Mesenchymal stem cell (in vitro differentiated cells and primary cell): ENCODE data around the gene TRIM73. TPM values are rescaled to one million over a fixed set of nuclear protein-coding genes. Genes with fewer than 3 reads are reported as not detected.
A peak's percentile ranks its signal among the peaks of the same experiment; 100 is the strongest.
"Not testable (repeated sequence)": the region's sequence is repeated elsewhere in the genome, so short reads cannot be mapped to it uniquely, and the experiment has no call there.

Source experiments
- DNase-seq: peaks from one replicate; pipeline ENCODE4 v3.0.0-alpha.2; 2013
- H2AFZ ChIP-seq: one replicate; pipeline ENCODE4 v1.6.1; 2013; ENCODE audit warnings: low read depth, mild to moderate bottlenecking, control low read depth, inconsistent platforms, low read length, moderate library complexity
- H2AK5ac ChIP-seq: 2 replicates; pipeline ENCODE4 v1.6.1; 2013; ENCODE audit warnings: low read length, moderate library complexity, mild to moderate bottlenecking, inconsistent platforms; ENCODE audit not compliant: severe bottlenecking
- H2BK120ac ChIP-seq: one replicate; pipeline ENCODE4 v1.6.1; 2013; ENCODE audit warnings: low read depth, mild to moderate bottlenecking, inconsistent platforms, low read length, moderate library complexity
- H2BK12ac ChIP-seq, 2 experiments: one replicate each; pipeline ENCODE4 v1.6.1; 2013; ENCODE audit warnings: inconsistent platforms in 2 of 2, low read length in 2 of 2, mild to moderate bottlenecking in 2 of 2, moderate library complexity in 2 of 2, control low read depth in 1 of 2
- H2BK15ac ChIP-seq: one replicate; pipeline ENCODE4 v1.6.1; 2013; ENCODE audit warnings: mild to moderate bottlenecking, low read depth, inconsistent platforms; ENCODE audit not compliant: poor library complexity, severe bottlenecking
- H2BK5ac ChIP-seq: 2 replicates; pipeline ENCODE4 v1.6.1; 2013; ENCODE audit warnings: low read depth, mild to moderate bottlenecking, low read length, control low read depth, inconsistent platforms; ENCODE audit not compliant: poor library complexity, severe bottlenecking
- H3K14ac ChIP-seq, 2 experiments: one replicate each; pipeline ENCODE4 v1.6.1; 2013; ENCODE audit warnings: inconsistent platforms in 2 of 2, low read length in 2 of 2, control low read depth in 1 of 2, mild to moderate bottlenecking in 1 of 2, moderate library complexity in 1 of 2
- H3K18ac ChIP-seq, 2 experiments: one replicate each; pipeline ENCODE4 v1.6.1; 2013; ENCODE audit warnings: inconsistent platforms in 2 of 2, low read length in 2 of 2, control low read depth in 1 of 2, low read depth in 1 of 2, mild to moderate bottlenecking in 1 of 2
- H3K23ac ChIP-seq, 2 experiments: one replicate each; pipeline ENCODE4 v1.6.1; 2013; ENCODE audit warnings: inconsistent platforms in 2 of 2, low read length in 2 of 2, mild to moderate bottlenecking in 2 of 2, moderate library complexity in 2 of 2, control low read depth in 1 of 2
- H3K27ac ChIP-seq: 2 replicates; pipeline ENCODE4 v1.5.1; 2013; ENCODE audit warnings: mild to moderate bottlenecking, moderate library complexity, low read length, control low read depth, inconsistent platforms; ENCODE audit not compliant: poor library complexity, severe bottlenecking
- H3K27me3 ChIP-seq, 2 experiments: 2 replicates each; pipeline versions ENCODE4 v1.6.1 to v1.7.0; 2013; ENCODE audit warnings: low read length in 2 of 2, mild to moderate bottlenecking in 2 of 2, moderate library complexity in 2 of 2, control low read depth in 1 of 2, inconsistent platforms in 1 of 2; ENCODE audit not compliant: control insufficient read depth in 1 of 2, insufficient read depth in 1 of 2
- H3K36me3 ChIP-seq, 2 experiments: 2 replicates each; pipeline versions ENCODE4 v1.6.1 to v1.7.0; 2013; ENCODE audit warnings: low read length in 2 of 2, control low read depth in 1 of 2, inconsistent platforms in 1 of 2, low read depth in 1 of 2, mild to moderate bottlenecking in 1 of 2; ENCODE audit not compliant: insufficient read depth in 2 of 2, control insufficient read depth in 1 of 2
- H3K4ac ChIP-seq, 2 experiments: one replicate each; pipeline ENCODE4 v1.6.1; 2013; ENCODE audit warnings: inconsistent platforms in 2 of 2, low read length in 2 of 2, mild to moderate bottlenecking in 2 of 2, moderate library complexity in 2 of 2, control low read depth in 1 of 2, low read depth in 1 of 2
- H3K4me1 ChIP-seq: 2 replicates; pipeline ENCODE4 v1.6.1; 2013; ENCODE audit warnings: low read depth, low read length, control low read depth; ENCODE audit not compliant: control insufficient read depth, insufficient read depth
- H3K4me2 ChIP-seq: 2 replicates; pipeline ENCODE4 v1.6.1; 2013; ENCODE audit warnings: low read length, mild to moderate bottlenecking, inconsistent platforms; ENCODE audit not compliant: poor library complexity, severe bottlenecking
- H3K4me3 ChIP-seq, 2 experiments: 2 replicates each; pipeline versions ENCODE4 v1.5.1 to v1.7.0; 2013; ENCODE audit warnings: low read length in 2 of 2, mild to moderate bottlenecking in 2 of 2, control low read depth in 1 of 2, low read depth in 1 of 2; ENCODE audit not compliant: insufficient read depth in 1 of 2
- H3K79me1 ChIP-seq: replicated peaks from 2 replicates; pipeline ENCODE4 v1.6.1; 2013; ENCODE audit warnings: mild to moderate bottlenecking, control low read depth, low read length, inconsistent platforms; ENCODE audit not compliant: poor library complexity, severe bottlenecking
- H3K9ac ChIP-seq: 2 replicates; pipeline ENCODE4 v1.7.0; 2013; ENCODE audit warnings: mild to moderate bottlenecking, low read length, moderate library complexity
- H3K9me3 ChIP-seq: 2 replicates; pipeline ENCODE4 v1.7.0; 2013; ENCODE audit warnings: mild to moderate bottlenecking, low read length; ENCODE audit not compliant: control insufficient read depth
- H4K8ac ChIP-seq: one replicate; pipeline ENCODE4 v1.6.1; 2013; ENCODE audit warnings: inconsistent platforms, mild to moderate bottlenecking, low read length, moderate library complexity
- H4K91ac ChIP-seq: one replicate; pipeline ENCODE4 v1.6.1; 2013; ENCODE audit warnings: mild to moderate bottlenecking, low read length, inconsistent platforms
- WGBS: methylation state at CpG from one replicate; pipeline ENCODE4 v1.1.7; 2013; ENCODE audit warnings: mixed read lengths; 5-methylcytosine and 5-hydroxymethylcytosine counted together
- polyA plus RNA-seq, 2 experiments: library from polyadenylated mRNA; stranded (reverse); fragments of 200-250 nt; gene quantifications; one replicate each; pipeline ENCODE4 v1.2.3, GENCODE V29; 2013

TRIM73 gene
- polyA plus RNA-seq (2013, experiment 1 of 2) = 1.5 TPM
- polyA plus RNA-seq (2013, experiment 2 of 2) = 1.9 TPM

DNA sequence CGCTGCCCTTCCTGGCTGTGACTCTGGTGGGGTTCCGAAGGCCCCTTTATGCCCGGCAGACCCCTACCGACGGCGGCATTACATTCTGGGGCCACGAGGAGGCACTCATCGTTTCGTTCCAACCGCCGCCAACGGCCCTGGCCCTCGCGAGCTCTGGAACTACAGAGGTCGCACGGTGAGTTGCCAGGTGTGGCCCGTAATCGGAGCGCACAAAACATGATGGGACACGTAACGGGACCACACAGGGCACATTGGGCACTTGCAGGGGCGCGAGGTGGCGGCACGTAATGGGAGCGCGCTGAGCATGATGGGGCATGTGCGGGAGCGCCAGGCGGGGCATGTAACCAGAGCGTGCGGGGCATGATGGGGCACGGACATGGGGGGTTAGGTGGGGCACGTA lies at the start of gene TRIM73:
TRIM73 (plus strand) TSS at position 301 of the 400 bp plus-strand sequence. CDS start 3,305 bp downstream, outside the sequence.
- not testable (repeated sequence) for H2AFZ ChIP-seq, DNase-seq, H2BK12ac ChIP-seq, H4K91ac ChIP-seq, H3K4me3 ChIP-seq, H3K18ac ChIP-seq, H2AK5ac ChIP-seq, H2BK15ac ChIP-seq, H3K79me1 ChIP-seq, H4K8ac ChIP-seq, H3K27me3 ChIP-seq, H3K9ac ChIP-seq, H3K4me1 ChIP-seq, H3K4me2 ChIP-seq, H3K36me3 ChIP-seq, H2BK5ac ChIP-seq, H2BK120ac ChIP-seq, H3K14ac ChIP-seq, H3K4ac ChIP-seq, H3K9me3 ChIP-seq, H3K27ac ChIP-seq, H3K23ac ChIP-seq
- no CpG with 5 or more reads among the region's 34 CpGs for WGBS

DNA sequence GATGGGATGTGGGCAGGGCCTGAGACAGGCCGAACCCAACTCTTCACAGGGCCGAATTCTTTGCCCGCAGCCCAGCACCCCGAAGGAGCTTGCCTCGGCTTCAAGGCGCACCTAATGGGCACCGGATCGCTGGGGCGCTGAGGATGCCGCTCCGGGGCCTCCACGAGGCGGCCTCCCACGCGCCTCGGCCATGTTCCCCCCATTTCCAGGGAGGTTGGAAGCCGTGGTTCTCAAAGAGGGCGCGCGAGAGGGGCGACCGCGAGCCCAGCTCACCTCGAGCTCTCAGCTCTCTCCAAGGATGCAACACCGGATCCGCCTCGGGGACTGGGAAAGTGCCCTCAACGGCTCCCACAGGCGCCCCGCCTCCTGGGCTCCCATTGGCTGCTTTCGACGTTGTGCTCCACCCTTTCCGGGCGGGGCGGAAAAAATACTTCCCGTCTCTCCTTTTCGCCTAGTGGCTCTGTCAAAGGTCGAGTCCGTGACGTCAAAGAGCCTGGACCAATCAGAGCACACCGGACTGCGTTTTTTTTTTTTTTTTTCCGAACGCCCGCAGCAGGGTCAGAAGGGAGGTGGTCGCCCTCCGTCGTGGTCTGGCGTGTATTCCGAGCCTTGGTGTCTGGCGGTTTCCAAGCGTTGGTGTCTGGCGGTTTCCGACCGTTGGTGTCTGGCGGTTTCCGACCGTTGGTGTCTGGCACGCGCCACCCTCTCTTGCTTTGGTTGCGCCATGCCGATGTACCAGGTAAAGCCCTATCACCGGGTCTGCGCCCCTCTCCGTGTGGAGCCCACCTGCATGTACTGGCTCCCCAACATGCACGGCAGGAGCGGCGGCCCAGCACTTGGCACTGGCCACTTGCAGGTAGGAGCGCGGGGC lies 36.5 kb upstream of the TRIM73 start:
- H3K23ac ChIP-seq, H3K4ac ChIP-seq, H3K79me1 ChIP-seq, H4K8ac ChIP-seq, H3K9me3 ChIP-seq, H2AK5ac ChIP-seq, H3K9ac ChIP-seq, H3K4me2 ChIP-seq, H2BK15ac ChIP-seq, H2BK12ac ChIP-seq, H3K36me3 ChIP-seq, H2BK5ac ChIP-seq, H3K27me3 ChIP-seq, H3K14ac ChIP-seq, H4K91ac ChIP-seq, H2AFZ ChIP-seq, H3K4me1 ChIP-seq, H3K27ac ChIP-seq, H2BK120ac ChIP-seq: not testable (repeated sequence)
- Histone ChIP-seq H3K4me3 (peak overlapping the region in 1 of 2 experiments; percentile 60), H3K18ac (peak overlapping the region in 1 of 2 experiments; percentile 34)
- WGBS = 0% methylated on average over 2 of the region's 70 CpGs
- DNase-seq = peak; percentile 60

GRCh38 chr7:75359542-75359848 lies 35.9 kb upstream of the TRIM73 start:
- H2BK12ac ChIP-seq, DNase-seq, H3K27ac ChIP-seq, H2BK15ac ChIP-seq, H3K79me1 ChIP-seq, H3K9me3 ChIP-seq, H2AK5ac ChIP-seq, H3K18ac ChIP-seq, H3K9ac ChIP-seq, H3K4ac ChIP-seq, H2BK120ac ChIP-seq, H3K23ac ChIP-seq, H2BK5ac ChIP-seq, H3K27me3 ChIP-seq, H3K14ac ChIP-seq, H3K36me3 ChIP-seq, H4K8ac ChIP-seq, H2AFZ ChIP-seq, H3K4me2 ChIP-seq, H3K4me3 ChIP-seq, H4K91ac ChIP-seq, H3K4me1 ChIP-seq: not testable (repeated sequence)
- WGBS = no CpG with 5 or more reads among the region's 29 CpGs

- not testable (repeated sequence) for H3K4me1 ChIP-seq, H3K14ac ChIP-seq, H3K27ac ChIP-seq, H3K4me2 ChIP-seq, H3K79me1 ChIP-seq, H3K9me3 ChIP-seq, H2BK15ac ChIP-seq, H3K18ac ChIP-seq, H2BK5ac ChIP-seq, H4K91ac ChIP-seq, H3K9ac ChIP-seq, H3K4me3 ChIP-seq, H2AFZ ChIP-seq, H3K27me3 ChIP-seq, H3K4ac ChIP-seq, H2BK12ac ChIP-seq, H2BK120ac ChIP-seq, DNase-seq, H2AK5ac ChIP-seq, H3K36me3 ChIP-seq, H4K8ac ChIP-seq, H3K23ac ChIP-seq
- WGBS = no CpG with 5 or more reads among the region's 3 CpGs
These were observed 31.4 kb upstream of the TRIM73 start for GRCh38 chr7:75364079-75364478.
